ENCODE data around the gene SERGEF. TPM values are rescaled to one million over a fixed set of nuclear protein-coding genes. Genes with fewer than 3 reads are reported as not detected.

Gene SERGEF
- polyA plus RNA-seq, 3 donors, result 14.3 to 33.7 (median 33.3) TPM

DNA sequence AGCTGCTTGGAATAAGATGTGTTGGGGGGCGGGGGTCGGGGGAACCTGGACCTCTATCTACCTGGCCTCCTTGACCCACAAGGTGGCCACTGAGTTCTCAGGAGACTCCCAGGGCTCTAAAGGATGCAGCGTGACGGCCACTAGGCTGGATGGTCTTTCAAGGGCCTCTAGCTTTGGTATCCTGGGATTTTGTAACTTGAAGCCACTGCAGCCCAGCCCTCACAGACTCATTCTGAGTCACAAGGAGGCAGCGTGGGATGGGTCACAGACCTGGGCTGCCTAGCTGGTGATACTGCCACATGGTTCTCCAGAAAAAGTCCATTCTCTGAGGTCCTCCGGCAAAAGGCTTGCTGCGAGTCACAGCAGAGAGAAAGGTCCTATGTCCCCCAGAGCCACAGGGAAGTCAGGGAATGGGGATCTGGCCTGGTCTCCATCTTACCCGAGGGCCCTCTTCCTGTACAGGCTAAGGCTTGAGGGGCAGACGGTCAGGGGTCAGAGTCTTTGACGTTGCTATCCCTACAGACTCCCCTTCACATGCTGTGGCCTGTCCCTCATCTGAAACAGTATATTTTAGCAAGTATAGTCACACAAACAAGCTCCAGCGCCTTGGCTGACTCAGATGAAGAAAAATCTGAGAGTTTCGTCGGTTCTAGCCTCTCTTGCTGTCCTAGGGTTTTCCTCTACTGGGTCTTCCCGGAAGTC lies 225.9 kb downstream of the SERGEF start:
- no peak overlapping the region for H2AFZ ChIP-seq (ENCODE audit: insufficient read depth, low read depth, low read length, poor library complexity, severe bottlenecking)
- intact Hi-C loops (cut with micrococcal nuclease), result no loop called here
- H3K4me2 ChIP-seq (replicated peaks; ENCODE audit: extremely low read depth, low read length, poor library complexity, severe bottlenecking), result no peak overlapping the region
- Mint-ChIP-seq H3K36me3 (peaks cover 0 to 7% of the 10 kb centered on the region in 2 donors), H3K4me3 (no peak overlapping the region), H3K27me3 (ENCODE audit: low read depth in 3 of 3) (no peaks in the 10 kb centered on the region), H3K4me1 (no peaks in the 10 kb centered on the region), H3K9me3 (peaks cover 0 to 2% (median 0%) of the 10 kb centered on the region in 7 donors), H3K27ac (peak overlapping the region in 2 of 7 donors; percentile 2 to 15)
- TF ChIP-seq CTCF (IDR thresholded peaks at IDR 0.05), result no peak
- peaks cover 0 to 4% of the 10 kb centered on the region in 2 donors for H3K36me3 ChIP-seq (replicated peaks in 1 of 2; ENCODE audit: control insufficient read depth in 1 of 2, insufficient read depth in 2 of 2, low read length in 2 of 2)
- WGBS (ENCODE audit: insufficient coverage), result 96% methylated on average over 9 of the region's 14 CpGs
- no peak for DNase-seq
- no peak overlapping the region for H3K9ac ChIP-seq (ENCODE audit: insufficient read depth, low read length, poor library complexity, severe bottlenecking)
- H3K4me3 ChIP-seq (replicated peaks in 1 of 3; ENCODE audit: low read depth in 2 of 3, low read length in 3 of 3), result no peak overlapping the region
- H3K27me3 ChIP-seq (ENCODE audit: control insufficient read depth in 2 of 2, insufficient read depth in 2 of 2, low read length in 2 of 2), result no peaks in the 10 kb centered on the region
- no peaks in the 10 kb centered on the region for H3K79me2 ChIP-seq (ENCODE audit: insufficient read depth, low read length)
- H3K4me1 ChIP-seq (ENCODE audit: control insufficient read depth in 1 of 2, insufficient read depth in 2 of 2, low read length in 2 of 2), result no peaks in the 10 kb centered on the region
- H3K27ac ChIP-seq (ENCODE audit: low read depth in 1 of 2, low read length in 2 of 2), result no peak overlapping the region
- H3K9me3 ChIP-seq (replicated peaks in 1 of 2; ENCODE audit: control insufficient read depth in 1 of 2, insufficient read depth in 1 of 2, low read length in 2 of 2), result no peaks in the 10 kb centered on the region
- no peaks in the 10 kb centered on the region for H4K20me1 ChIP-seq (ENCODE audit: insufficient read depth, low read length)

GRCh38 chr11:17783878-17784277 lies 229.0 kb downstream of the SERGEF start:
- Histone ChIP-seq H4K20me1 (ENCODE audit: insufficient read depth, low read length) (no peaks in the 10 kb centered on the region), H3K4me1 (ENCODE audit: control insufficient read depth in 1 of 2, insufficient read depth in 2 of 2, low read length in 2 of 2) (no peaks in the 10 kb centered on the region), H3K4me2 (replicated peaks; ENCODE audit: extremely low read depth, low read length, poor library complexity, severe bottlenecking) (no peak overlapping the region), H3K27ac (ENCODE audit: low read depth in 1 of 2, low read length in 2 of 2) (no peak overlapping the region), H3K9me3 (replicated peaks in 1 of 2; ENCODE audit: control insufficient read depth in 1 of 2, insufficient read depth in 1 of 2, low read length in 2 of 2) (no peaks in the 10 kb centered on the region), H3K36me3 (replicated peaks in 1 of 2; ENCODE audit: control insufficient read depth in 1 of 2, insufficient read depth in 2 of 2, low read length in 2 of 2) (peaks cover 0 to 4% of the 10 kb centered on the region in 2 donors), H3K79me2 (ENCODE audit: insufficient read depth, low read length) (no peaks in the 10 kb centered on the region), H3K4me3 (replicated peaks in 1 of 3; ENCODE audit: low read depth in 2 of 3, low read length in 3 of 3) (no peak overlapping the region), H2AFZ (ENCODE audit: insufficient read depth, low read depth, low read length, poor library complexity, severe bottlenecking) (no peak overlapping the region), H3K9ac (ENCODE audit: insufficient read depth, low read length, poor library complexity, severe bottlenecking) (no peak overlapping the region), H3K27me3 (ENCODE audit: control insufficient read depth in 2 of 2, insufficient read depth in 2 of 2, low read length in 2 of 2) (no peaks in the 10 kb centered on the region)
- Mint-ChIP-seq H3K36me3 (peaks cover 0 to 7% of the 10 kb centered on the region in 2 donors), H3K27ac (no peak overlapping the region), H3K4me1 (no peaks in the 10 kb centered on the region), H3K4me3 (no peak overlapping the region), H3K27me3 (ENCODE audit: low read depth in 3 of 3) (peaks cover 0 to 4% (median 2%) of the 10 kb centered on the region in 3 donors), H3K9me3 (peaks cover 0 to 2% (median 0%) of the 10 kb centered on the region in 7 donors)
- no peak for TF ChIP-seq CTCF (IDR thresholded peaks at IDR 0.05)
- WGBS (ENCODE audit: insufficient coverage), result 80% methylated on average over 1 of the region's 4 CpGs
- DNase-seq, result no peak
- intact Hi-C loops (cut with micrococcal nuclease), result no loop called here

Measured in CD14-positive monocyte (primary cell).